Ishikawa (cell line): ENCODE data around the gene GABRA6.

Source experiments
- CEBPB ChIP-seq: IDR thresholded peaks from 2 replicates; pipeline ENCODE4 v1.6.1; 2012
- CREB1 ChIP-seq: IDR thresholded peaks from 2 replicates; pipeline ENCODE4 v1.6.1; 2012; ENCODE audit warnings: low read depth
- EGR1 ChIP-seq: IDR thresholded peaks from 2 replicates; pipeline ENCODE4 v1.6.1; 2012
- EP300 ChIP-seq: IDR thresholded peaks from 2 replicates; pipeline ENCODE4 v1.6.1; 2012; ENCODE audit warnings: borderline replicate concordance
- FOXM1 ChIP-seq: IDR thresholded peaks from 2 replicates; pipeline ENCODE4 v1.6.1; 2012; ENCODE audit warnings: low read depth, borderline replicate concordance
- MAX ChIP-seq: IDR thresholded peaks from 2 replicates; pipeline ENCODE4 v1.6.1; 2012
- NFIC ChIP-seq: IDR thresholded peaks from 2 replicates; pipeline ENCODE4 v1.6.1; 2012
- RAD21 ChIP-seq: IDR thresholded peaks from 2 replicates; pipeline ENCODE4 v1.6.1; 2012; ENCODE audit warnings: low read depth
- REST ChIP-seq: IDR thresholded peaks from 2 replicates; pipeline ENCODE4 v1.6.1; 2012; ENCODE audit warnings: low read depth, mild to moderate bottlenecking
- TAF1 ChIP-seq: IDR thresholded peaks from 2 replicates; pipeline ENCODE4 v1.6.1; 2012; ENCODE audit warnings: low read depth, mild to moderate bottlenecking
- TCF12 ChIP-seq: IDR thresholded peaks from 2 replicates; pipeline ENCODE4 v1.6.1; 2012; ENCODE audit warnings: low read depth
- TEAD4 ChIP-seq: IDR thresholded peaks from 2 replicates; pipeline ENCODE4 v1.6.1; 2012
- USF1 ChIP-seq: IDR thresholded peaks from 2 replicates; pipeline ENCODE4 v1.6.1; 2012
- YY1 ChIP-seq: IDR thresholded peaks from 2 replicates; pipeline ENCODE4 v1.6.1; 2012; ENCODE audit warnings: low read depth
- ZBTB7A ChIP-seq: IDR thresholded peaks from 2 replicates; pipeline ENCODE4 v1.6.1; 2012; ENCODE audit warnings: low read depth

Gene GABRA6

GRCh38 chr5:161709239-161709638 is 23.7 kb downstream of the GABRA6 start:
- no peak for TF ChIP-seq TCF12
- TF ChIP-seq REST, result no peak
- no peak for TF ChIP-seq RAD21
- TF ChIP-seq CEBPB, result no peak
- TF ChIP-seq CREB1, result no peak
- no peak for TF ChIP-seq FOXM1
- TF ChIP-seq TEAD4, result no peak
- no peak for TF ChIP-seq TAF1
- no peak for TF ChIP-seq MAX
- TF ChIP-seq ZBTB7A, result no peak
- TF ChIP-seq EP300, result no peak
- no peak for TF ChIP-seq USF1
- no peak for TF ChIP-seq NFIC
- no peak for TF ChIP-seq YY1

- TF ChIP-seq REST, result no peak
- TF ChIP-seq TEAD4, result no peak
- no peak for TF ChIP-seq FOXM1
- no peak for TF ChIP-seq ZBTB7A
- TF ChIP-seq CREB1, result no peak
- no peak for TF ChIP-seq EP300
- no peak for TF ChIP-seq NFIC
- no peak for TF ChIP-seq EGR1
- no peak for TF ChIP-seq RAD21
- TF ChIP-seq YY1, result no peak
- TF ChIP-seq USF1, result no peak
- TF ChIP-seq MAX, result no peak
- TF ChIP-seq CEBPB, result no peak
- no peak for TF ChIP-seq TAF1
- TF ChIP-seq TCF12, result no peak
These were observed 27.5 kb downstream of the GABRA6 start for GRCh38 chr5:161713042-161713441.

GRCh38 chr5:161719157-161719556 is 33.6 kb downstream of the GABRA6 start:
- TF ChIP-seq ZBTB7A (no peak), MAX (no peak), CEBPB (no peak), YY1 (no peak), EP300 (no peak), USF1 (no peak), TEAD4 (no peak), TCF12 (no peak), REST (no peak), RAD21 (no peak), NFIC (no peak), EGR1 (no peak), TAF1 (no peak), FOXM1 (no peak)

- no peak for TF ChIP-seq MAX
- TF ChIP-seq RAD21, result no peak
- TF ChIP-seq YY1, result no peak
- no peak for TF ChIP-seq REST
- no peak for TF ChIP-seq NFIC
These were observed 34.9 kb downstream of the GABRA6 start for GRCh38 chr5:161720460-161720859.
